Osteocyte (in vitro differentiated cells): ENCODE results near the gene ODAD4. TPM values are rescaled to one million over a fixed set of nuclear protein-coding genes. Genes with fewer than 3 reads are reported as not detected.

Experiments used
- DNase-seq: peaks from one replicate; pipeline ENCODE4 v3.0.0; 2021; ENCODE audit warnings: mixed read lengths; ENCODE audit not compliant: unreplicated experiment; ENCODE audit errors: extremely low spot score
- H3K27ac Mint-ChIP-seq: one replicate; pipeline ENCODE4 v1.8.0; 2021; ENCODE audit warnings: mild to moderate bottlenecking, mixed read lengths; ENCODE audit not compliant: unreplicated experiment
- H3K27me3 Mint-ChIP-seq: one replicate; pipeline ENCODE4 v1.8.0; 2021; ENCODE audit warnings: mixed read lengths; ENCODE audit not compliant: unreplicated experiment
- H3K36me3 Mint-ChIP-seq: one replicate; pipeline ENCODE4 v1.8.0; 2021; ENCODE audit warnings: mixed read lengths; ENCODE audit not compliant: unreplicated experiment
- H3K4me1 Mint-ChIP-seq: one replicate; pipeline ENCODE4 v1.8.0; 2021; ENCODE audit warnings: mixed read lengths; ENCODE audit not compliant: unreplicated experiment
- H3K4me3 Mint-ChIP-seq: one replicate; pipeline ENCODE4 v1.8.0; 2021; ENCODE audit warnings: mild to moderate bottlenecking, moderate library complexity, mixed read lengths; ENCODE audit not compliant: unreplicated experiment
- H3K9me3 Mint-ChIP-seq: one replicate; pipeline ENCODE4 v1.8.0; 2021; ENCODE audit warnings: mixed read lengths; ENCODE audit not compliant: unreplicated experiment
- total RNA-seq: library from RNA; stranded (reverse); gene quantifications from 2 replicates; pipeline ENCODE4 v1.2.1, GENCODE V29; 2021
- TF ChIP-seq, protein P1 (sequence below): fragments of 200-600 bp; sonication (generic); IDR thresholded peaks from 2 replicates; pipeline ENCODE4 v1.5.0; 2021; ENCODE audit warnings: antibody characterized with exemption, mild to moderate bottlenecking, moderate library complexity

Gene ODAD4
- total RNA-seq, 1 donor from 2014 or later: 2.5 TPM

DNA sequence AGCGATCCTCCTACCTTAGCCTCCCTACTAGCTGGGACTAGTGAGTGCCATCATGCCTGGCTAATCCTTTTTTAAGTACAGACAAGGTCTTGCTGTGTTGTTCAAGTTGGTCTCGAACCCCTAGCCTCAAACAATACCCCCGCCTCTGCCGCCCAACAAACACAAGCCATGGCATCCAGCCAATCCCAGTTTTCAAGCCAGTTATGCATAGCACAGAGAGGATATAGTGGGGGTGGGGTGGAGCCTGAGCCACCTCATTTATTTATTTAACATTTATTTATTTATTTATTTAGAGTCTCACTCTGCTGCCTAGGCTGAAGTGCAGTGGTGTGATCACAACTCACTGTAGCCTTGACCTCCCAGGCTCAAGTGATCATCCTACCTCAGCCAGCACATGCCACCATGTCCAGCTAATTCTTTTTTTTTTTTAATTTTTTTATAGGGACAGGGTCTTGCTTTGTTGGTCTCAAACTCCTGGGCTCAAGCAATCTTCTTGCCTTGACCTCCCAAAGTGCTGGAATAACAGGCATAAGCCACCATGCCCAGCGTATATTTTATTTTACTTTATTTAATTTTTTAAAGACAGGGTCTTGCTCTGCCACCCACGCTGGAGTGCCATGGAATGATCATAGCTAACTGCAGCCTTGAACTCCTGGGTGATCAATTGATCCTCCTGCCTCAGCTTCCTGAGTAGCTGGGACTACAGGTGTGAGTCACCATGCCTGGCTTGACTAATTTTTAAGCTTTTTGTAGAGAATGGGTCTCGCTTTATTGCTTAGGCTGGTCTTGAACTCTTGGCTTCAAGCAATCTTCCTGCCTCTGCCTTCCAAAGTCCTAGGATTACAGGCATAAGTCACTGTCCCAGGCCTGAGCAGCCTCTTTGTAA lies 39.0 kb upstream of the ODAD4 start:
- H3K36me3 Mint-ChIP-seq: peaks cover 24% of the 10 kb centered on the region
- no peak overlapping the region for H3K4me3 Mint-ChIP-seq
- DNase-seq: no peak
- no peaks in the 10 kb centered on the region for H3K27me3 Mint-ChIP-seq
- peaks cover 20% of the 10 kb centered on the region for H3K4me1 Mint-ChIP-seq
- no peak overlapping the region for H3K27ac Mint-ChIP-seq
- no peaks in the 10 kb centered on the region for H3K9me3 Mint-ChIP-seq
- TF ChIP-seq, protein P1, sequence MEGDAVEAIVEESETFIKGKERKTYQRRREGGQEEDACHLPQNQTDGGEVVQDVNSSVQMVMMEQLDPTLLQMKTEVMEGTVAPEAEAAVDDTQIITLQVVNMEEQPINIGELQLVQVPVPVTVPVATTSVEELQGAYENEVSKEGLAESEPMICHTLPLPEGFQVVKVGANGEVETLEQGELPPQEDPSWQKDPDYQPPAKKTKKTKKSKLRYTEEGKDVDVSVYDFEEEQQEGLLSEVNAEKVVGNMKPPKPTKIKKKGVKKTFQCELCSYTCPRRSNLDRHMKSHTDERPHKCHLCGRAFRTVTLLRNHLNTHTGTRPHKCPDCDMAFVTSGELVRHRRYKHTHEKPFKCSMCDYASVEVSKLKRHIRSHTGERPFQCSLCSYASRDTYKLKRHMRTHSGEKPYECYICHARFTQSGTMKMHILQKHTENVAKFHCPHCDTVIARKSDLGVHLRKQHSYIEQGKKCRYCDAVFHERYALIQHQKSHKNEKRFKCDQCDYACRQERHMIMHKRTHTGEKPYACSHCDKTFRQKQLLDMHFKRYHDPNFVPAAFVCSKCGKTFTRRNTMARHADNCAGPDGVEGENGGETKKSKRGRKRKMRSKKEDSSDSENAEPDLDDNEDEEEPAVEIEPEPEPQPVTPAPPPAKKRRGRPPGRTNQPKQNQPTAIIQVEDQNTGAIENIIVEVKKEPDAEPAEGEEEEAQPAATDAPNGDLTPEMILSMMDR: no peak

DNA sequence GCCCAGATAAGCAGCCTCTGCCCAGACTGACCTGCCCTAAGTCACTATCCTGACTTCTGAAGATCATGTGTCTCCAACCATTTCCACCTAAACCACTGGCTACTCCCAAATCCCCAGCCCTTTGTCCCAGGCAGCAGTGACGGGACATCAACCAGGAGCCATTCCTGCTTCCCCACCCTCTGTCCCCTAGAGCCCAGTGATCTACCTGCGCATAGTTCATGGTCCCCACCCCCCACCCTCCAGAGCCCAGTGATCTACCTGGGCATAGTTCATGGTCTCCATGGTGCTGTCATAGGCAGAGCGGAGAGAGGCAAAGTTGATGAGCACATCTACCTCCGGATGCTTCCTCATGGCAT lies 38.4 kb upstream of the ODAD4 start:
- H3K27ac Mint-ChIP-seq: no peak overlapping the region
- H3K9me3 Mint-ChIP-seq: no peaks in the 10 kb centered on the region
- no peak for DNase-seq
- H3K4me3 Mint-ChIP-seq: no peak overlapping the region
- H3K36me3 Mint-ChIP-seq: peaks cover 28% of the 10 kb centered on the region
- H3K4me1 Mint-ChIP-seq: peaks cover 21% of the 10 kb centered on the region
- TF ChIP-seq, protein P1: no peak
- no peaks in the 10 kb centered on the region for H3K27me3 Mint-ChIP-seq

DNA sequence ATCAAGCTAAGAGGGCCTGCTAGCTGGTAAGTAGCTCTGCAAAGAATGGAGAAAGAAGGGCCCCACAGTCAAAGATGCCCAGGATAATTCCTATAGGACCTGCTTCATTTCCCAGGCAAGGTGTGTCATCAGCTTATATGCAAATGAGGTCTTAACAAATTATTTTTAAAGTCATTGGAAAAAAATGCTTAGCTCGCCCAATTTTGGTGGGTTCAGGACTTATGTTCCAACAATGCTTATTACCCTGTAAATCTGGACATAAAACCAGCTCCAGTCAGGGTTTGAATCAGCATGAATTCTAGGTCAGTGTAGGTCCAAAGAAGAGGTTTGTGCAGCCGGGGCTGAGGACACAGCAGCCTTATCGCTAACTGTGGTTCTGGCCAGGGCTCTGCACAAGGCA lies 37.0 kb upstream of the ODAD4 start:
- TF ChIP-seq, protein P1: no peak
- Mint-ChIP-seq H3K27me3 (no peaks in the 10 kb centered on the region), H3K36me3 (peaks cover 33% of the 10 kb centered on the region), H3K9me3 (no peaks in the 10 kb centered on the region), H3K4me1 (peaks cover 21% of the 10 kb centered on the region), H3K27ac (no peak overlapping the region), H3K4me3 (no peak overlapping the region)
- DNase-seq: no peak

DNA sequence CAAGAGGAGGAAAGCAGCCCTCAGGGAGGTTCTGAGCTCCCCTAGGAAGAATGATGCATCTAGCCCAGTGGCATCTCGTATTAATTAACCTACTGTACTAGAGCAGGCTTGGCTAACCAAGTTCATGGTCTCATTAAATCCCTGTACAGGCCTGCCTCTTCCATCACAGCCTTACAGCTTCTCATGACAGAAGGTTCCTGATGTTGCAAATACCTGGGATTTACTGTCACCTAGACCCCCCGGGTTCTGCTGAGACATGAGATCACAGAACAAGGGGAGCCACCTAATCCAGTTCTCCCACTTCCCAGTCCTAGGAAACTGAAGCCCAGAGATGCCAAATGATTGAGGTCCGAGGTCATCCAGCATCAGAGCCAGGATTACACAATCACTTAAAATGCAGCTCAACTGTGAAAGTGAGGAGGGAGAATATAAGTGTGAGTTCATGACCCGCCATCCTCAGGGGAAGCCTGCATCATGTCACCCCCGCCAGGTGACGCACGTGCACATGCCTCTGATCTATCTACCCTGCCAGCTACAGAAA lies 35.6 kb upstream of the ODAD4 start:
- Mint-ChIP-seq H3K4me3 (no peak overlapping the region), H3K27ac (peak overlapping the region; percentile 70)

DNA sequence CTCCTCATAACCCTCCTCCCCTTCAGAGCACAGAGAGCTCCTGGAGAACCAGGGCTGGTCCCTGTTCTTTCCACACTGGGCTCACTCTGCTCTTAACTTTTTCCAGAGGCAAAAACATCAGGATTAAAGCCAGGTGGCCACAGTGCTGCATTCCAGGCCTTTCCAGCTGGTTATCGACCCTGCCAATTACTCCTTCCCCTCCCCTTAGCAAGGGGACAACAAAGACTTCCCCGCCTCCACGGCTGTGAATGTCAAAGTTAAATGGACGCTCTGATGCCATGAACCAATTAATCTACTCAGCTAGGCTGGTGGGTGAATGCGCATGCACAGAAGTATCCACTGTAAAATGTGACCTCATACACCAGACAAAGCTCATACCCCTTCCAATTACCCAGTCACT lies 34.8 kb upstream of the ODAD4 start:
- Mint-ChIP-seq H3K36me3 (peaks cover 45% of the 10 kb centered on the region), H3K4me3 (no peak overlapping the region), H3K4me1 (peaks cover 21% of the 10 kb centered on the region), H3K27ac (peak overlapping the region; percentile 70), H3K9me3 (no peaks in the 10 kb centered on the region), H3K27me3 (no peaks in the 10 kb centered on the region)
- no peak for DNase-seq
- TF ChIP-seq, protein P1: no peak

More for the DNA sequence above, 35.6 kb upstream of the ODAD4 start:
- Mint-ChIP-seq H3K4me1 (peaks cover 21% of the 10 kb centered on the region), H3K36me3 (peaks cover 45% of the 10 kb centered on the region), H3K9me3 (no peaks in the 10 kb centered on the region), H3K27me3 (no peaks in the 10 kb centered on the region)
- no peak for DNase-seq
- TF ChIP-seq, protein P1: no peak
